GM12878 (cell line): ENCODE data around the gene TSPAN31. TPM values are rescaled to one million over a fixed set of nuclear protein-coding genes. Genes with fewer than 3 reads are reported as not detected.
A peak's percentile ranks its signal among the peaks of the same experiment; 100 is the strongest.

Source experiments
- BRCA1 ChIP-seq: IDR thresholded peaks from 2 replicates; pipeline ENCODE4 v1.6.1; 2011; ENCODE audit warnings: low read depth, low read length, improper control_type of control experiment
- CBFB ChIP-seq: IDR thresholded peaks from 2 replicates; pipeline ENCODE4 v1.6.1; 2016; ENCODE audit warnings: antibody characterized with exemption, low read depth
- E2F4 ChIP-seq: IDR thresholded peaks from 2 replicates; pipeline ENCODE4 v1.6.1; 2012; ENCODE audit warnings: low read depth, low read length, improper control_type of control experiment
- FOXK2 ChIP-seq: fragments of 450-650 bp; IDR thresholded peaks from 2 replicates; pipeline ENCODE4 v1.6.1; 2017; ENCODE audit warnings: mild to moderate bottlenecking, moderate library complexity
- FOXM1 ChIP-seq: IDR thresholded peaks from 2 replicates; pipeline ENCODE4 v1.6.1; 2012; ENCODE audit warnings: low read depth, mild to moderate bottlenecking, inconsistent platforms, low read length, moderate library complexity
- HDAC2 ChIP-seq: fragments of 200-600 bp; sonication (generic); IDR thresholded peaks from 2 replicates; pipeline ENCODE4 v1.6.1; 2017
- IRF5 ChIP-seq: fragments of 450-650 bp; IDR thresholded peaks from 2 replicates; pipeline ENCODE4 v1.6.1; 2017; ENCODE audit warnings: borderline replicate concordance
- MLLT1 ChIP-seq: fragments of 450-650 bp; IDR thresholded peaks from 2 replicates; pipeline ENCODE4 v1.6.1; 2016; ENCODE audit warnings: mild to moderate bottlenecking
- MTA2 ChIP-seq: fragments of 450-650 bp; IDR thresholded peaks from 2 replicates; pipeline ENCODE4 v1.6.1; 2016; ENCODE audit warnings: low read depth, mild to moderate bottlenecking, moderate library complexity
- MYB ChIP-seq: fragments of 150-350 bp; IDR thresholded peaks from 2 replicates; pipeline ENCODE4 v1.6.1; 2014; ENCODE audit warnings: mild to moderate bottlenecking, low read depth, low read length, borderline replicate concordance
- NKRF ChIP-seq: fragments of 450-650 bp; conservative IDR thresholded peaks from 2 replicates; pipeline ENCODE4 v1.6.1; 2017; ENCODE audit warnings: mild to moderate bottlenecking, moderate library complexity
- NR2F1 ChIP-seq: fragments of 450-650 bp; conservative IDR thresholded peaks from 2 replicates; pipeline ENCODE4 v1.6.1; 2017; ENCODE audit warnings: mild to moderate bottlenecking
- PAX5 ChIP-seq: IDR thresholded peaks from 2 replicates; pipeline ENCODE4 v1.6.1; 2011; ENCODE audit warnings: low read depth, low read length, borderline replicate concordance
- POLR2A ChIP-seq: IDR thresholded peaks from 2 replicates; pipeline ENCODE4 v1.6.1; 2011; ENCODE audit warnings: low read depth, mild to moderate bottlenecking, low read length
- POLR2AphosphoS2 ChIP-seq: IDR thresholded peaks from 2 replicates; pipeline ENCODE4 v1.6.1; 2011; ENCODE audit warnings: low read depth, mild to moderate bottlenecking, low read length, improper control_type of control experiment, moderate library complexity
- RAD21 ChIP-seq: IDR thresholded peaks from 2 replicates; pipeline ENCODE4 v1.6.1; 2011; ENCODE audit warnings: mild to moderate bottlenecking, low read depth, low read length, moderate library complexity; ENCODE audit not compliant: insufficient read depth
- RB1 ChIP-seq: fragments of 450-650 bp; formaldehyde crosslinking; IDR thresholded peaks from 2 replicates; pipeline ENCODE4 v1.6.1; 2017; ENCODE audit warnings: mild to moderate bottlenecking, borderline replicate concordance
- RBBP5 ChIP-seq: fragments of 200-600 bp; sonication (generic); conservative IDR thresholded peaks from 2 replicates; pipeline ENCODE4 v1.6.1; 2016
- RUNX3 ChIP-seq: IDR thresholded peaks from 2 replicates; pipeline ENCODE4 v1.6.1; 2012; ENCODE audit warnings: low read length, inconsistent platforms
- SIN3A ChIP-seq: IDR thresholded peaks from 2 replicates; pipeline ENCODE4 v1.6.1; 2012; ENCODE audit warnings: low read depth, low read length, improper control_type of control experiment
- SMAD1 ChIP-seq: fragments of 450-650 bp; IDR thresholded peaks from 2 replicates; pipeline ENCODE4 v1.6.1; 2018; ENCODE audit warnings: mild to moderate bottlenecking, low read depth; ENCODE audit not compliant: partially characterized antibody
- SREBF1 ChIP-seq: IDR thresholded peaks from 2 replicates; pipeline ENCODE4 v1.6.1; 2012; ENCODE audit warnings: mild to moderate bottlenecking, low read length
- SREBF2 ChIP-seq: IDR thresholded peaks from 2 replicates; pipeline ENCODE4 v1.6.1; 2012; ENCODE audit warnings: mild to moderate bottlenecking, low read length
- TAF1 ChIP-seq: IDR thresholded peaks from 2 replicates; pipeline ENCODE4 v1.6.1; 2011; ENCODE audit warnings: mild to moderate bottlenecking, low read depth, low read length, borderline replicate concordance
- TARDBP ChIP-seq: IDR thresholded peaks from 2 replicates; pipeline ENCODE4 v1.6.1; 2016; ENCODE audit warnings: borderline replicate concordance
- TCF12 ChIP-seq: IDR thresholded peaks from 2 replicates; pipeline ENCODE4 v1.6.1; 2011; ENCODE audit warnings: low read depth, mild to moderate bottlenecking, low read length
- TCF7 ChIP-seq: IDR thresholded peaks from 2 replicates; pipeline ENCODE4 v1.6.1; 2014; ENCODE audit warnings: antibody characterized with exemption, borderline replicate concordance
- polyA plus RNA-seq, 11 experiments: library from polyadenylated mRNA; depleted of rRNA in 4 of 11; unstranded in 6 of 11; stranded (reverse) in 5 of 11; fragments of >200 nt; fragmentation: Nextera tagmentation in 4 of 11; fragmentation: Illumina TruSeq in 1 of 11; extraction: Ambion mirVana in 4 of 11; extraction: Trizol in 1 of 11; gene quantifications; 1 replicate in 1 of 11; 2 replicates in 10 of 11; pipeline versions ENCODE4 v1.2.1 to v1.2.3, GENCODE V29; 2011 to 2016; ENCODE audit warnings: inconsistent platforms in 2 of 11, missing spikeins in 2 of 11, low read depth in 1 of 11
- total RNA-seq, 4 experiments: library from RNA; depleted of rRNA in 3 of 4; stranded (reverse); fragments of >200 nt in 3 of 4; fragmentation: Illumina TruSeq in 1 of 4; extraction: Trizol in 1 of 4; gene quantifications; 2 replicates each; pipeline versions ENCODE4 v1.2.1 to v1.2.3, GENCODE V29; 2013 to 2021

The TSPAN31 gene
- total and polyA plus RNA-seq, 10 of the 15 experiments (the other 5 are each of a cell fraction or from before 2014, with no cell fraction given) = 11.8 to 32.2 (median 24.7) TPM

- no peak for TF ChIP-seq RBBP5
- 0 out of 2 replicates have a peak, but pooled peaks have one; percentile 52 for TF ChIP-seq MYB
- TF ChIP-seq SREBF1 = no peak
- no peak for TF ChIP-seq IRF5
- peak; percentile 87 for TF ChIP-seq RUNX3
- no peak for TF ChIP-seq SREBF2
- TF ChIP-seq POLR2AphosphoS2 = peak; percentile 74; the same call in 1 of the 2 replicates
- TF ChIP-seq FOXM1 = peak; percentile 52; the same call in 1 of the 2 replicates
- TF ChIP-seq SIN3A = peak; percentile 88
- peak; percentile 27; the same call in 1 of the 2 replicates for TF ChIP-seq RAD21
- 0 out of 2 replicates have a peak, but pooled peaks have one; percentile 62 for TF ChIP-seq PAX5
- TF ChIP-seq MTA2 = 0 out of 2 replicates have a peak, but pooled peaks have one; percentile 28
- TF ChIP-seq RB1 = peak; percentile 80
- TF ChIP-seq E2F4 = no peak
- TF ChIP-seq TCF12 = 0 out of 2 replicates have a peak, but pooled peaks have one; percentile 58
- peak; percentile 96 for TF ChIP-seq POLR2A
- no peak for TF ChIP-seq HDAC2
- peak; percentile 76; the same call in 1 of the 2 replicates for TF ChIP-seq MLLT1
- TF ChIP-seq TARDBP = peak; percentile 87; the same call in 1 of the 2 replicates
- TF ChIP-seq TAF1 = peak; percentile 88
- TF ChIP-seq BRCA1 = no peak
- peak; percentile 88 for TF ChIP-seq NKRF
- no peak for TF ChIP-seq NR2F1
- peak; percentile 77; the same call in 1 of the 2 replicates for TF ChIP-seq CBFB
- TF ChIP-seq FOXK2 = peak; percentile 85
- TF ChIP-seq TCF7 = no peak
- no peak for TF ChIP-seq SMAD1
These were observed 38.0 kb downstream of the TSPAN31 start, which contains the start of gene TSFM (continued) for GRCh38 chr12:57782608-57783465.
